IMR-90 (cell line): ENCODE data around the gene NCLN. TPM values are rescaled to one million over a fixed set of nuclear protein-coding genes. Genes with fewer than 3 reads are reported as not detected.

Experiments used
- ATAC-seq: fragments of 200-7000 bp; cut with Tn5 transposase; 2 replicates; pipeline ENCODE4 v1.9.1; 2020; ENCODE audit warnings: low read depth, mild to moderate bottlenecking, moderate library complexity
- BruUV-seq: library from RNA; stranded (reverse); fragments of 400-500 nt; replicated peaks from 2 replicates; lab custom pipeline; 2021; lab: Mats Ljungman, UMichigan
- CTCF ChIA-PET: fragments of 300-600 bp; formaldehyde crosslinking; extraction: SDS; loops from one replicate; lab custom pipeline; 2021; ENCODE audit warnings: antibody characterized with exemption; lab: Yijun Ruan, JAX
- POLR2A ChIA-PET: fragments of 300-600 bp; sonication (Branson Sonifier 250); formaldehyde crosslinking; loops from one replicate; lab custom pipeline; 2022; ENCODE audit warnings: antibody characterized with exemption; ENCODE audit not compliant: unreplicated experiment; lab: Charles Lee
- DNase-seq: peaks from one replicate; pipeline ENCODE4 v3.0.0; 2013
- H2AFZ ChIP-seq: replicated peaks from 2 replicates; pipeline ENCODE3; 2013; ENCODE audit warnings: low read length, mild to moderate bottlenecking; ENCODE audit not compliant: poor library complexity
- H2AK5ac ChIP-seq: 2 replicates; pipeline ENCODE4 v1.6.1; 2013; ENCODE audit warnings: low read depth, low read length, inconsistent platforms
- H2AK9ac ChIP-seq: replicated peaks from 2 replicates; pipeline ENCODE3; 2013; ENCODE audit warnings: mild to moderate bottlenecking, low read depth, low read length, moderate library complexity; ENCODE audit not compliant: poor library complexity
- H2BK120ac ChIP-seq: 2 replicates; pipeline ENCODE4 v1.6.1; 2013; ENCODE audit warnings: low read depth, low read length, inconsistent platforms
- H2BK15ac ChIP-seq: 3 replicates; pipeline ENCODE4 v1.6.1; 2013; ENCODE audit warnings: low read depth, low read length, inconsistent platforms
- H2BK20ac ChIP-seq: 2 replicates; pipeline ENCODE4 v1.6.1; 2013; ENCODE audit warnings: low read depth, mild to moderate bottlenecking, inconsistent platforms, low read length, moderate library complexity
- H2BK5ac ChIP-seq: 2 replicates; pipeline ENCODE4 v1.6.1; 2013; ENCODE audit warnings: mild to moderate bottlenecking, low read depth, low read length, inconsistent platforms; ENCODE audit not compliant: poor library complexity, severe bottlenecking
- H3K14ac ChIP-seq: replicated peaks from 2 replicates; pipeline ENCODE4 v1.6.1; 2013; ENCODE audit warnings: low read depth, low read length, inconsistent platforms
- H3K18ac ChIP-seq: 2 replicates; pipeline ENCODE4 v1.6.1; 2013; ENCODE audit warnings: low read depth, low read length, control low read depth
- H3K23ac ChIP-seq: 2 replicates; pipeline ENCODE4 v1.6.1; 2013; ENCODE audit warnings: low read depth, low read length, inconsistent platforms
- H3K27ac ChIP-seq: 2 replicates; pipeline ENCODE4 v1.5.1; 2013; ENCODE audit warnings: mild to moderate bottlenecking, control low read depth, low read length; ENCODE audit not compliant: insufficient read depth
- H3K27me3 ChIP-seq: 2 replicates; pipeline ENCODE4 v1.6.1; 2013; ENCODE audit warnings: low read length; ENCODE audit not compliant: control insufficient read depth, insufficient read depth
- H3K36me3 ChIP-seq: 2 replicates; pipeline ENCODE4 v1.6.1; 2013; ENCODE audit warnings: low read length, mixed read lengths; ENCODE audit not compliant: control insufficient read depth, insufficient read depth
- H3K4ac ChIP-seq: 2 replicates; pipeline ENCODE4 v1.6.1; 2013; ENCODE audit warnings: low read depth, low read length, inconsistent platforms
- H3K4me1 ChIP-seq: 2 replicates; pipeline ENCODE4 v1.6.1; 2013; ENCODE audit warnings: low read length, mixed read lengths; ENCODE audit not compliant: control insufficient read depth, insufficient read depth
- H3K4me2 ChIP-seq: 2 replicates; pipeline ENCODE4 v1.6.1; 2013; ENCODE audit warnings: low read depth, mild to moderate bottlenecking, control low read depth, low read length, moderate library complexity
- H3K4me3 ChIP-seq: 2 replicates; pipeline ENCODE4 v1.5.1; 2013; ENCODE audit warnings: low read depth, mild to moderate bottlenecking, control low read depth, low read length, moderate library complexity; ENCODE audit not compliant: insufficient read depth
- H3K56ac ChIP-seq: 2 replicates; pipeline ENCODE4 v1.6.1; 2013; ENCODE audit warnings: low read length, inconsistent platforms; ENCODE audit not compliant: insufficient read depth; ENCODE audit errors: extremely low read depth
- H3K79me1 ChIP-seq, 2 experiments: 2 replicates each; pipeline ENCODE4 v1.6.1; 2013; ENCODE audit warnings: low read length in 2 of 2, inconsistent platforms in 1 of 2, low read depth in 1 of 2
- H3K9ac ChIP-seq: 2 replicates; pipeline ENCODE4 v1.6.1; 2013; ENCODE audit warnings: low read depth, low read length, control low read depth
- H3K9me1 ChIP-seq: 2 replicates; pipeline ENCODE4 v1.6.1; 2013; ENCODE audit warnings: low read length, inconsistent platforms; ENCODE audit not compliant: insufficient read depth
- H3K9me3 ChIP-seq: 2 replicates; pipeline ENCODE4 v1.6.1; 2013; ENCODE audit warnings: low read length; ENCODE audit not compliant: control insufficient read depth, insufficient read depth
- H4K20me1 ChIP-seq: 2 replicates; pipeline ENCODE4 v1.6.1; 2013; ENCODE audit warnings: low read length, inconsistent platforms; ENCODE audit not compliant: insufficient read depth
- H4K5ac ChIP-seq: 2 replicates; pipeline ENCODE4 v1.6.1; 2013; ENCODE audit warnings: mild to moderate bottlenecking, low read depth, low read length, control low read depth
- H4K8ac ChIP-seq, 2 experiments: 2 replicates each; pipeline ENCODE4 v1.6.1; 2013; ENCODE audit warnings: low read depth in 2 of 2, low read length in 2 of 2, control low read depth in 1 of 2, inconsistent platforms in 1 of 2
- H4K91ac ChIP-seq: 2 replicates; pipeline ENCODE4 v1.6.1; 2013; ENCODE audit warnings: low read depth, low read length, inconsistent platforms; ENCODE audit not compliant: insufficient read depth
- CHD1 ChIP-seq: IDR thresholded peaks from 2 replicates; pipeline ENCODE4 v1.6.1; 2012; ENCODE audit warnings: low read depth, low read length, improper control_type of control experiment
- MAZ ChIP-seq: IDR thresholded peaks from 2 replicates; pipeline ENCODE4 v1.6.1; 2012; ENCODE audit warnings: low read depth, mild to moderate bottlenecking, low read length, improper control_type of control experiment, moderate library complexity, borderline replicate concordance
- MXI1 ChIP-seq: IDR thresholded peaks from 2 replicates; pipeline ENCODE4 v1.6.1; 2012; ENCODE audit warnings: low read depth, mild to moderate bottlenecking, low read length, moderate library complexity, borderline replicate concordance
- NFE2L2 ChIP-seq: fragments of 150-350 bp; IDR thresholded peaks from 2 replicates; pipeline ENCODE4 v1.6.1; 2016; ENCODE audit warnings: low read depth, mild to moderate bottlenecking, low read length
- RAD21 ChIP-seq: IDR thresholded peaks from 2 replicates; pipeline ENCODE4 v1.6.1; 2012; ENCODE audit warnings: low read length, improper control_type of control experiment
- dilution Hi-C: fragments of 300-500 bp; cut with HindIII; formaldehyde crosslinking; loops from one replicate; pipeline ENCODE4 v1.14.3; 2018; ENCODE audit warnings: low sequenced_read_pairs; ENCODE audit not compliant: unreplicated experiment
- in situ Hi-C: fragments of 300-500 bp; cut with MboI; formaldehyde crosslinking; loops from 3 replicates; pipeline ENCODE4 v1.14.3; 2019; ENCODE audit warnings: low sequenced_read_pairs, inconsistent platforms, mixed read lengths
- intact Hi-C: fragments of 100-400 bp; cut with micrococcal nuclease; formaldehyde crosslinking; loops from 2 replicates; pipeline ENCODE4 v1.10.0; 2022
- polyA plus RNA-seq, 3 experiments: library from polyadenylated mRNA; depleted of rRNA; stranded (reverse); fragments of >200 nt; gene quantifications; 2 replicates each; pipeline ENCODE4 v1.2.3, GENCODE V29; 2012; ENCODE audit warnings: low replicate concordance in 1 of 3
- total RNA-seq: library from RNA; depleted of rRNA; stranded (reverse); fragments of >200 nt; gene quantifications from 2 replicates; pipeline ENCODE4 v1.2.3, GENCODE V29; 2012
- TF ChIP-seq, protein P1 (sequence below): fragments of 150-350 bp; IDR thresholded peaks from 2 replicates; pipeline ENCODE4 v1.6.1; 2016; ENCODE audit warnings: low read depth, mild to moderate bottlenecking, low read length, moderate library complexity, borderline replicate concordance
- TF ChIP-seq, protein P2 (sequence below): conservative IDR thresholded peaks from 2 replicates; pipeline ENCODE4 v1.5.1; 2012; ENCODE audit warnings: mild to moderate bottlenecking, low read depth, low read length, improper control_type of control experiment

NCLN gene
- total and polyA plus RNA-seq, 2 of the 4 experiments (the other 2 are of a cell fraction): 32.8 to 90.8 TPM

DNA sequence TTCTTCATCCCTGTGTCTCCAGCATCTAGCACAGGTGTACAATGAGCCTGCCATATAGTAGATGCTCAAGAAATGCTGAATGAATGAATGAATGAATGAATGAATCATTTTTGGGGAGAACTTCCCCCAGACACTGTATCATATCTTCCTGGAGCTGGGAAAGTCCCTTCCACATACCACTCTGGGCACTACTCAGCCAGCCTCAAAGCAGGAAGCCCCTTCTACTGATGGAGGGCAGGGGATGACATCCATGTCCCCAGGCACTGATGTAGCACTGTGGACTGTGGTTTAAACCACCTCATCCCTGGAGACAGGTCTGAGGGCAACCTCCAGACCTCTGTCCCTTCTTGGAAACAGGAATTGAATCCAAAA is 45.1 kb upstream of the NCLN start:
- peak overlapping the region; percentile 34; the same call in 1 of the 3 replicates for H2BK15ac ChIP-seq
- H3K9ac ChIP-seq: no peak overlapping the region
- H3K27ac ChIP-seq: no peak overlapping the region
- no peaks in the 10 kb centered on the region for H3K36me3 ChIP-seq
- intact Hi-C loops (no loop called here), dilution Hi-C loops (no loop called here), in situ Hi-C loops (no loop called here)
- H2AFZ ChIP-seq: no peak overlapping the region
- no peak overlapping the region for H3K4me2 ChIP-seq
- no TSS peak for BruUV-seq
- TF ChIP-seq, protein P1, sequence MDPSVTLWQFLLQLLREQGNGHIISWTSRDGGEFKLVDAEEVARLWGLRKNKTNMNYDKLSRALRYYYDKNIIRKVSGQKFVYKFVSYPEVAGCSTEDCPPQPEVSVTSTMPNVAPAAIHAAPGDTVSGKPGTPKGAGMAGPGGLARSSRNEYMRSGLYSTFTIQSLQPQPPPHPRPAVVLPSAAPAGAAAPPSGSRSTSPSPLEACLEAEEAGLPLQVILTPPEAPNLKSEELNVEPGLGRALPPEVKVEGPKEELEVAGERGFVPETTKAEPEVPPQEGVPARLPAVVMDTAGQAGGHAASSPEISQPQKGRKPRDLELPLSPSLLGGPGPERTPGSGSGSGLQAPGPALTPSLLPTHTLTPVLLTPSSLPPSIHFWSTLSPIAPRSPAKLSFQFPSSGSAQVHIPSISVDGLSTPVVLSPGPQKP: no peak
- TF ChIP-seq, protein P2, sequence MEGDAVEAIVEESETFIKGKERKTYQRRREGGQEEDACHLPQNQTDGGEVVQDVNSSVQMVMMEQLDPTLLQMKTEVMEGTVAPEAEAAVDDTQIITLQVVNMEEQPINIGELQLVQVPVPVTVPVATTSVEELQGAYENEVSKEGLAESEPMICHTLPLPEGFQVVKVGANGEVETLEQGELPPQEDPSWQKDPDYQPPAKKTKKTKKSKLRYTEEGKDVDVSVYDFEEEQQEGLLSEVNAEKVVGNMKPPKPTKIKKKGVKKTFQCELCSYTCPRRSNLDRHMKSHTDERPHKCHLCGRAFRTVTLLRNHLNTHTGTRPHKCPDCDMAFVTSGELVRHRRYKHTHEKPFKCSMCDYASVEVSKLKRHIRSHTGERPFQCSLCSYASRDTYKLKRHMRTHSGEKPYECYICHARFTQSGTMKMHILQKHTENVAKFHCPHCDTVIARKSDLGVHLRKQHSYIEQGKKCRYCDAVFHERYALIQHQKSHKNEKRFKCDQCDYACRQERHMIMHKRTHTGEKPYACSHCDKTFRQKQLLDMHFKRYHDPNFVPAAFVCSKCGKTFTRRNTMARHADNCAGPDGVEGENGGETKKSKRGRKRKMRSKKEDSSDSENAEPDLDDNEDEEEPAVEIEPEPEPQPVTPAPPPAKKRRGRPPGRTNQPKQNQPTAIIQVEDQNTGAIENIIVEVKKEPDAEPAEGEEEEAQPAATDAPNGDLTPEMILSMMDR: no peak
- TF ChIP-seq MXI1 (no peak), CHD1 (no peak), MAZ (no peak), RAD21 (no peak), NFE2L2 (no peak)
- no peak overlapping the region for H3K4me3 ChIP-seq
- 0 out of 2 replicates have a peak overlapping the region, but pooled peaks have one; percentile 7 for H3K23ac ChIP-seq
- no peak overlapping the region for H3K14ac ChIP-seq
- no peaks in the 10 kb centered on the region; a peak in 1 of 4 replicates for H3K79me1 ChIP-seq
- ChIA-PET POLR2A (no interaction called here), CTCF (interaction anchor here (0.6 kb wide), 1 partner anchor 53 kb away, joined by 4 read pairs; no protein-coding TSS in a partner anchor)
- H2BK5ac ChIP-seq: no peak overlapping the region
- H3K56ac ChIP-seq: no peak overlapping the region
- no peak overlapping the region for H2AK9ac ChIP-seq
- no peak overlapping the region for H4K5ac ChIP-seq
- H4K8ac ChIP-seq: no peak overlapping the region
- peak overlapping the region; percentile 15; the same call in 1 of the 2 replicates for H2AK5ac ChIP-seq
- H3K9me3 ChIP-seq: peaks cover 3% of the 10 kb centered on the region; the same call in 1 of the 2 replicates
- DNase-seq: no peak
- peak overlapping the region; percentile 60 for H2BK120ac ChIP-seq
- no peaks in the 10 kb centered on the region for H4K20me1 ChIP-seq
- H3K9me1 ChIP-seq: peaks cover 6% of the 10 kb centered on the region; the same call in 1 of the 2 replicates
- 0 out of 2 replicates have a peak overlapping the region, but pooled peaks have one; percentile 29 for H3K4ac ChIP-seq
- H3K27me3 ChIP-seq: no peaks in the 10 kb centered on the region
- H3K18ac ChIP-seq: no peak overlapping the region
- peak overlapping the region; percentile 26; the same call in 1 of the 2 replicates for H2BK20ac ChIP-seq
- peaks cover 7% of the 10 kb centered on the region for H3K4me1 ChIP-seq
- no peak overlapping the region for H4K91ac ChIP-seq
- no peak for ATAC-seq
